ENCODE measurements around the gene EME1.

EME1 gene

GRCh38 chr17:50347894-50348291 lies 25.1 kb upstream of the EME1 start:
- DNase-seq (ENCODE audit: low read depth) = no peak

GRCh38 chr17:50348522-50349242 lies 24.3 kb upstream of the EME1 start:
- no peak for DNase-seq (ENCODE audit: low read depth)

- DNase-seq (ENCODE audit: low read depth) = no peak
Observed at GRCh38 chr17:50349243-50349600, 23.8 kb upstream of the EME1 start.

- no peak for DNase-seq (ENCODE audit: low read depth)
Observed at GRCh38 chr17:50350733-50351132, 22.3 kb upstream of the EME1 start.

- DNase-seq (ENCODE audit: low read depth) = no peak
Observed at GRCh38 chr17:50352072-50352692, 20.8 kb upstream of the EME1 start.

- no peak for DNase-seq (ENCODE audit: low read depth)
Observed at GRCh38 chr17:50352693-50353599, 20.1 kb upstream of the EME1 start.

- DNase-seq (ENCODE audit: low read depth) = no peak
Observed at GRCh38 chr17:50353600-50354195, 19.3 kb upstream of the EME1 start.

- DNase-seq (ENCODE audit: low read depth) = no peak
Observed at GRCh38 chr17:50354198-50354597, 18.8 kb upstream of the EME1 start.

GRCh38 chr17:50354776-50355175 lies 18.3 kb upstream of the EME1 start:
- DNase-seq (ENCODE audit: low read depth) = no peak

- DNase-seq (ENCODE audit: low read depth) = no peak
Observed at GRCh38 chr17:50355336-50355700, 17.7 kb upstream of the EME1 start.

GRCh38 chr17:50355701-50356341 lies 17.2 kb upstream of the EME1 start:
- DNase-seq (ENCODE audit: low read depth) = no peak

GRCh38 chr17:50356418-50356817 lies 16.6 kb upstream of the EME1 start:
- DNase-seq (ENCODE audit: low read depth) = no peak

- no peak for DNase-seq (ENCODE audit: low read depth)
Observed at GRCh38 chr17:50356892-50357510, 16.0 kb upstream of the EME1 start.

GRCh38 chr17:50358177-50358576 lies 14.9 kb upstream of the EME1 start:
- DNase-seq (ENCODE audit: low read depth) = no peak

- DNase-seq (ENCODE audit: low read depth) = no peak
Observed at GRCh38 chr17:50359005-50359699, 13.9 kb upstream of the EME1 start.

GRCh38 chr17:50359998-50360461 lies 13.0 kb upstream of the EME1 start:
- no peak for DNase-seq (ENCODE audit: low read depth)

GRCh38 chr17:50360486-50361115 lies 12.4 kb upstream of the EME1 start:
- no peak for DNase-seq (ENCODE audit: low read depth)

GRCh38 chr17:50361561-50362480 lies 11.2 kb upstream of the EME1 start:
- DNase-seq (ENCODE audit: low read depth) = no peak

- DNase-seq (ENCODE audit: low read depth) = no peak
Observed at GRCh38 chr17:50362661-50363060, 10.4 kb upstream of the EME1 start.
